ENCODE measurements around the gene ZNF593.

DNA sequence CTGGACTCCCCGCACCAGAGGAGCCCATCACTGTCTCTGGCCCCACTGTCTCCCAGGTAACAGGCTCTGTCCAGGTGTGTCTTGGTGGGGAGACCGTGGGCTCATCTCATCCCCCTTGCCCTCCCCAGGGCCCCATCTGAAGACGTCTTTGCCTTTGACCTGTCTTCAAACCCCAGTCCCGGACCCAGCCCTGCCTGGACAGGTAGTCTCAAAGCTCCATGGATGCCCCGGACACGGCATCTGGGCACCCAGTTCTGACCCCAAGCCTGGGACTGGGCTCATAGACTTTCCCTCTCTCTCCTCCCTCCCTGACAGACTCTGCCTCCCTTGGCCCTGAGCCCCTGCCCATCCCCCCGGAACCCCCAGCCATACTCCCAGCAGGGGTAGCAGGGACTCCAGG, 14.4 kb downstream of the ZNF593 start:
- TF ChIP-seq, protein P1, sequence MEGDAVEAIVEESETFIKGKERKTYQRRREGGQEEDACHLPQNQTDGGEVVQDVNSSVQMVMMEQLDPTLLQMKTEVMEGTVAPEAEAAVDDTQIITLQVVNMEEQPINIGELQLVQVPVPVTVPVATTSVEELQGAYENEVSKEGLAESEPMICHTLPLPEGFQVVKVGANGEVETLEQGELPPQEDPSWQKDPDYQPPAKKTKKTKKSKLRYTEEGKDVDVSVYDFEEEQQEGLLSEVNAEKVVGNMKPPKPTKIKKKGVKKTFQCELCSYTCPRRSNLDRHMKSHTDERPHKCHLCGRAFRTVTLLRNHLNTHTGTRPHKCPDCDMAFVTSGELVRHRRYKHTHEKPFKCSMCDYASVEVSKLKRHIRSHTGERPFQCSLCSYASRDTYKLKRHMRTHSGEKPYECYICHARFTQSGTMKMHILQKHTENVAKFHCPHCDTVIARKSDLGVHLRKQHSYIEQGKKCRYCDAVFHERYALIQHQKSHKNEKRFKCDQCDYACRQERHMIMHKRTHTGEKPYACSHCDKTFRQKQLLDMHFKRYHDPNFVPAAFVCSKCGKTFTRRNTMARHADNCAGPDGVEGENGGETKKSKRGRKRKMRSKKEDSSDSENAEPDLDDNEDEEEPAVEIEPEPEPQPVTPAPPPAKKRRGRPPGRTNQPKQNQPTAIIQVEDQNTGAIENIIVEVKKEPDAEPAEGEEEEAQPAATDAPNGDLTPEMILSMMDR (IDR thresholded peaks at IDR 0.05), result no peak
- TF ChIP-seq POLR2A (IDR thresholded peaks at IDR 0.05), result no peak
